ENCODE data around the gene FHIT.

DNA sequence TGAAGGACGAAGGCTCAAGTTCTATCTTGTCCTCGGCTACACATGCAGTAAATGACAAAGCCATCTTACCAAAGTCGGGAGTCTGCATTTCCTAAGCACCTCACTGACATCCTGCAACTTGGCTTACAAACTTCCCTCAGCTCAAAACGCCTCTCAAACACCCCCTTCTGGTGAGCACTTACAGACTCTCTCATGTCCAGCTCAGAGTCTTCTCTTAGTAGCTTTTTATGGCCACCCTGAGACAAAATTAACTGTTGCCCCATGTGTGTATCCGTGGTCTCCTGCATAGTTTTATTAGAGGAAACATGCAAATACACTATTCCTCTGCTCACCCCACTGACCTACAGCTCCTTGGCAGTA is 819.7 kb downstream of the FHIT start:
- TF ChIP-seq, protein P1, sequence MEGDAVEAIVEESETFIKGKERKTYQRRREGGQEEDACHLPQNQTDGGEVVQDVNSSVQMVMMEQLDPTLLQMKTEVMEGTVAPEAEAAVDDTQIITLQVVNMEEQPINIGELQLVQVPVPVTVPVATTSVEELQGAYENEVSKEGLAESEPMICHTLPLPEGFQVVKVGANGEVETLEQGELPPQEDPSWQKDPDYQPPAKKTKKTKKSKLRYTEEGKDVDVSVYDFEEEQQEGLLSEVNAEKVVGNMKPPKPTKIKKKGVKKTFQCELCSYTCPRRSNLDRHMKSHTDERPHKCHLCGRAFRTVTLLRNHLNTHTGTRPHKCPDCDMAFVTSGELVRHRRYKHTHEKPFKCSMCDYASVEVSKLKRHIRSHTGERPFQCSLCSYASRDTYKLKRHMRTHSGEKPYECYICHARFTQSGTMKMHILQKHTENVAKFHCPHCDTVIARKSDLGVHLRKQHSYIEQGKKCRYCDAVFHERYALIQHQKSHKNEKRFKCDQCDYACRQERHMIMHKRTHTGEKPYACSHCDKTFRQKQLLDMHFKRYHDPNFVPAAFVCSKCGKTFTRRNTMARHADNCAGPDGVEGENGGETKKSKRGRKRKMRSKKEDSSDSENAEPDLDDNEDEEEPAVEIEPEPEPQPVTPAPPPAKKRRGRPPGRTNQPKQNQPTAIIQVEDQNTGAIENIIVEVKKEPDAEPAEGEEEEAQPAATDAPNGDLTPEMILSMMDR (conservative IDR thresholded peaks at IDR 0.05; ENCODE audit: low read depth, low read length) = peak; percentile 28
- no peak for TF ChIP-seq POLR2A (IDR thresholded peaks at IDR 0.05; ENCODE audit: low read depth, low read length)
- no peak for TF ChIP-seq RFX5 (IDR thresholded peaks at IDR 0.05; ENCODE audit: low read depth, low read length)
- no peak for TF ChIP-seq MAZ (IDR thresholded peaks at IDR 0.05; ENCODE audit: borderline replicate concordance, low read depth, low read length)
- TF ChIP-seq, protein P2, sequence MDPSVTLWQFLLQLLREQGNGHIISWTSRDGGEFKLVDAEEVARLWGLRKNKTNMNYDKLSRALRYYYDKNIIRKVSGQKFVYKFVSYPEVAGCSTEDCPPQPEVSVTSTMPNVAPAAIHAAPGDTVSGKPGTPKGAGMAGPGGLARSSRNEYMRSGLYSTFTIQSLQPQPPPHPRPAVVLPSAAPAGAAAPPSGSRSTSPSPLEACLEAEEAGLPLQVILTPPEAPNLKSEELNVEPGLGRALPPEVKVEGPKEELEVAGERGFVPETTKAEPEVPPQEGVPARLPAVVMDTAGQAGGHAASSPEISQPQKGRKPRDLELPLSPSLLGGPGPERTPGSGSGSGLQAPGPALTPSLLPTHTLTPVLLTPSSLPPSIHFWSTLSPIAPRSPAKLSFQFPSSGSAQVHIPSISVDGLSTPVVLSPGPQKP (IDR thresholded peaks at IDR 0.05; ENCODE audit: borderline replicate concordance, low read depth, low read length) = no peak
- TF ChIP-seq CEBPB (IDR thresholded peaks at IDR 0.05; ENCODE audit: low read depth, low read length) = no peak
- TF ChIP-seq FOS (IDR thresholded peaks at IDR 0.05; ENCODE audit: low read depth, low read length) = no peak
- no peak for TF ChIP-seq SMC3 (IDR thresholded peaks at IDR 0.05; ENCODE audit: low read depth, low read length)
- TF ChIP-seq NFE2L2 (IDR thresholded peaks at IDR 0.05; ENCODE audit: low read depth, low read length) = no peak
- no peak for TF ChIP-seq CHD1 (IDR thresholded peaks at IDR 0.05; ENCODE audit: low read depth, low read length)
